ENCODE results near the gene SGK1. TPM values are rescaled to one million over a fixed set of nuclear protein-coding genes. Genes with fewer than 3 reads are reported as not detected.

SGK1 gene
- total RNA-seq (2014; rRNA removed; shearing (Covaris generic)), result 213 and 234 TPM in 2 replicates

DNA sequence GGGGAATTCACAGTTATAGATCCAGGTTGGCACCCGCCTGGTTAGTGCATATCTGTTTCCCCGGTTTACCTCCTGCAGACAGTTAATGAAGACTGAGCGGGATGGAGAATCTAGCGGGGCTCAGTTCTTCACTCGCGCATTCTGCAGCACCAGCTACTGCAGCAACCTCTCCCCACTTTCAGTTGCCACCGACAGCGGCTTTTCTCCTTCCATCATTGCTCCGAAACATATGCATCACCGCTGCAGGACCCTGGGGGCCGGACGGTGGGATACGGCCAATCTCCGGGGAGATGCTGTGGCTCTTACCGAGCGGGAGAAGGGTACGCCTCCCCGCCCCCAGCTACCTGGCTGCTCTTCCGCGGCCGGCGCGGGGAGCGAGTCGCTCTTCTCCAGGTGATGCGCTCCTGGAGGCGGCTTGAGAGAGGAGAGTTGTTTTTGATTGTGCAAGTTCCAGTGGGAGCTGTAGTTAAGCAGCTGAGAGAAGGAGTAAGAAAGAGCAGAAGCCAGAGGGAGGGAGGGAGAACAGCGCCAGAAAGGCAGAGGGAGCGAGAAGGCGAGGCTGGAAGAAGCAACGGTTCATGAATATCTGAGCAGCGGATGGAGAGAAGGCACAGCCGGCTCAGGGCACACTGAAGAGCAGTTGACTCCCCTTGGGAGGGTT lies at the start of gene SGK1:
Gene SGK1 (minus strand): TSS at position 642 of the 661 bp plus-strand sequence. CDS start 652 bp downstream, outside the sequence.

Small RNA genes within 50 kb of the gene (small RNA-seq; reads per million reads assigned to genes)
- gene RF00019 (not detected), gene RN7SL408P (not detected), gene RNA5SP218 (2.4 reads per million, percentile 77 among the genes with 10 or more reads in this experiment), gene RPS29P32 (not detected)

All from A375 (cell line).